NOMO-1 (cell line): Measurements from ENCODE around the gene C1GALT1C1.
A peak's percentile ranks its signal among the peaks of the same experiment; 100 is the strongest.

Experiments
- DNase-seq, 2 experiments: peaks; one replicate each; lab custom pipeline; 2025; ENCODE audit not compliant: unreplicated experiment in 2 of 2; lab: John Stamatoyannopoulos, UW

The C1GALT1C1 gene

DNA sequence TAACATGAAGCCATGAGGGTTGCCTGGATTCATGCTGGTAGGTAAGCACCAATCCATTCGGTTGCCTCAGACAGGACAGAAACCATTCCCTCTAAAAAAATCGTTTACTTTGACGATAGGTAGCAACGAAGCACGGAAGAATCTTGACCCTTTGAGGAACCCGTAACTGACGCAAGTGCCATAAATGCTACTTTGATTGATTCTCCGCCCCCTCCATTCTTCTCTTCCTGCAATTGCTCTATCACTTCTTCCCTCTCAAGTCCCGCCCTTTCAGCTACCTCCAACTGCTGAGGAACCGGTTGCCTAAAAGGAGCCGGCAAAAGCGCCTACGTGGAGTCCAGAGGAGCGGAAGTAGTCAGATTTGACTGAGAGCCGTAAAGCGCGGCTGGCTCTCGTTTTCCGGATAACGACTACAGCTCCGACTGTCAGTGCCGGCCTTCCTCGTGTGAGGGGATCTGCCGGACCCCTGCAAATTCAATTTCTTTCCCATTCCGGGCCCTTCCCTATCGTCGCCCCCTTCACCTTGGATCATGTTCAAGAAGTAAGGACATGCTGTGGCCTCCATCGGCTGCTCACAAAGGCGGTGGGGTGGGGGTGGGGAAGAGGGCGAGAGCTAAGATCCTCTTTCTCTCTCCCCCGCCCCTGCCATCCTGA, 26.0 kb downstream of the C1GALT1C1 start, which contains the start of gene MCTS1:
TSS of gene MCTS1 (plus strand) at position 395 of the 654 bp plus-strand sequence. CDS start at position 531, 136 bp downstream.
- DNase-seq: peak; percentile 91 to 92

- no peak for DNase-seq
These were observed 44.2 kb downstream of the C1GALT1C1 start for GRCh38 chrX:120585702-120586101.
